GM12878 (cell line): Measurements from ENCODE around the gene NAT14. TPM values are rescaled to one million over a fixed set of nuclear protein-coding genes. Genes with fewer than 3 reads are reported as not detected.

ENCODE experiments used
- ATAC-seq: fragments of 200-7000 bp; cut with Tn5 transposase; 3 replicates; pipeline ENCODE4 v1.9.1; 2020; ENCODE audit warnings: mild to moderate bottlenecking, moderate library complexity
- BruUV-seq: library from RNA; stranded (reverse); fragments of 400-500 nt; replicated peaks from 2 replicates; lab custom pipeline; 2021; lab: Mats Ljungman, UMichigan
- CTCF ChIA-PET: fragments of 300-600 bp; sonication (Branson Sonifier 250); formaldehyde crosslinking; extraction: SDS; loops from one replicate; lab custom pipeline; 2021; ENCODE audit warnings: inconsistent platforms; lab: Yijun Ruan, JAX
- POLR2A ChIA-PET: fragments of 350-600 bp; formaldehyde crosslinking; extraction: SDS; loops from one replicate; lab custom pipeline; 2021; ENCODE audit warnings: inconsistent platforms; lab: Charles Lee
- RAD21 ChIA-PET: fragments of 300-600 bp; sonication (Branson Sonifier 250); formaldehyde crosslinking; loops from one replicate; lab custom pipeline; 2023; ENCODE audit warnings: antibody characterized with exemption; ENCODE audit not compliant: unreplicated experiment; lab: Charles Lee
- SMC1A ChIA-PET: fragments of 300-600 bp; sonication (Branson Sonifier 250); formaldehyde crosslinking; loops from one replicate; lab custom pipeline; 2023; ENCODE audit not compliant: unreplicated experiment, uncharacterized antibody; lab: Charles Lee
- DNase-seq: peaks from one replicate; pipeline ENCODE4 v3.0.0-alpha.2; 2011; ENCODE audit warnings: low read depth, low spot score
- FAIRE-seq: peaks from 3 replicates; lab custom pipeline; 2011; peaks lifted over from hg19 to GRCh38; lab: Jason Lieb, UNC
- H2AFZ ChIP-seq: 2 replicates; pipeline ENCODE4 v1.6.0; 2011; ENCODE audit warnings: low read depth, low read length, control low read depth; ENCODE audit not compliant: control insufficient read depth
- H3K27ac ChIP-seq: 2 replicates; pipeline ENCODE4 v1.5.1; 2011; ENCODE audit warnings: control low read depth; ENCODE audit not compliant: control insufficient read depth, insufficient read depth
- H3K27me3 ChIP-seq, 2 experiments: replicated peaks in 1 of 2; 2 replicates each; pipeline versions ENCODE4 v1.6.0 to v1.6.1; 2011; ENCODE audit warnings: low read length in 1 of 2; ENCODE audit not compliant: control insufficient read depth in 2 of 2, insufficient read depth in 2 of 2
- H3K36me3 ChIP-seq, 2 experiments: 2 replicates each; pipeline ENCODE4 v1.5.1; 2011; ENCODE audit warnings: low read length in 1 of 2; ENCODE audit not compliant: control insufficient read depth in 2 of 2, insufficient read depth in 2 of 2
- H3K4me1 ChIP-seq: 2 replicates; pipeline ENCODE4 v1.6.1; 2011; ENCODE audit warnings: mild to moderate bottlenecking, low read length, moderate library complexity, mixed read lengths; ENCODE audit not compliant: control insufficient read depth, insufficient read depth
- H3K4me2 ChIP-seq: 2 replicates; pipeline ENCODE4 v1.6.0; 2011; ENCODE audit warnings: control low read depth; ENCODE audit not compliant: control insufficient read depth, insufficient read depth
- H3K4me3 ChIP-seq: fragments of 200-600 bp; sonication (generic); 2 replicates; pipeline ENCODE4 v1.5.1; 2016
- H3K79me2 ChIP-seq: 2 replicates; pipeline ENCODE4 v1.6.0; 2011; ENCODE audit warnings: low read length; ENCODE audit not compliant: control insufficient read depth, insufficient read depth
- H3K9ac ChIP-seq: 2 replicates; pipeline ENCODE4 v1.8.0; 2011; ENCODE audit warnings: low read length, control low read depth, mixed read lengths; ENCODE audit not compliant: control insufficient read depth, insufficient read depth
- H3K9me3 ChIP-seq: replicated peaks from 3 replicates; pipeline ENCODE4 v1.5.1; 2011; ENCODE audit warnings: mild to moderate bottlenecking, low read length; ENCODE audit not compliant: control insufficient read depth, insufficient read depth
- H4K20me1 ChIP-seq: 2 replicates; pipeline ENCODE4 v1.6.0; 2011; ENCODE audit not compliant: control insufficient read depth, insufficient read depth
- ASH2L ChIP-seq: fragments of 300-600, 200-600 bp; sonication (generic); IDR thresholded peaks from 2 replicates; pipeline ENCODE4 v1.6.1; 2017; ENCODE audit warnings: low read depth, mild to moderate bottlenecking, borderline replicate concordance
- ATF7 ChIP-seq: fragments of 450-650 bp; IDR thresholded peaks from 2 replicates; pipeline ENCODE4 v1.6.1; 2016; ENCODE audit warnings: low read depth, mild to moderate bottlenecking
- CREB1 ChIP-seq: IDR thresholded peaks from 2 replicates; pipeline ENCODE4 v1.6.1; 2012; ENCODE audit warnings: low read depth, mild to moderate bottlenecking, inconsistent platforms
- MEF2A ChIP-seq: IDR thresholded peaks from 2 replicates; pipeline ENCODE4 v1.6.1; 2011; ENCODE audit warnings: low read depth, mild to moderate bottlenecking, low read length, moderate library complexity; ENCODE audit not compliant: insufficient read depth
- NFIC ChIP-seq: IDR thresholded peaks from 2 replicates; pipeline ENCODE4 v1.6.1; 2012; ENCODE audit warnings: low read depth, mild to moderate bottlenecking, inconsistent platforms, low read length, moderate library complexity
- POLR2A ChIP-seq: IDR thresholded peaks from 2 replicates; pipeline ENCODE4 v1.6.1; 2011; ENCODE audit warnings: low read depth, mild to moderate bottlenecking, low read length
- RELA ChIP-seq: fragments of 450-650 bp; IDR thresholded peaks from 2 replicates; pipeline ENCODE4 v1.8.0; 2014; ENCODE audit warnings: borderline replicate concordance; ENCODE audit not compliant: partially characterized antibody
- RUNX3 ChIP-seq: IDR thresholded peaks from 2 replicates; pipeline ENCODE4 v1.6.1; 2012; ENCODE audit warnings: low read length, inconsistent platforms
- WGBS: methylation state at CpG from one replicate; pipeline ENCODE4 v1.1.6; 2016; ENCODE audit warnings: low lambda C conversion rate; ENCODE audit not compliant: insufficient replicate concordance, insufficient coverage; ENCODE audit errors: missing lambda C conversion rate; 5-methylcytosine and 5-hydroxymethylcytosine counted together
- in situ Hi-C: fragments of 300-500 bp; cut with MboI; formaldehyde crosslinking; loops from 9 replicates; pipeline ENCODE4 v1.14.3; 2018; ENCODE audit warnings: mixed read lengths
- intact Hi-C: fragments of 100-400 bp; cut with micrococcal nuclease; formaldehyde crosslinking; loops from one replicate; pipeline ENCODE4 v1.14.2; 2022; ENCODE audit not compliant: unreplicated experiment
- polyA plus RNA-seq, 11 experiments: library from polyadenylated mRNA; depleted of rRNA in 4 of 11; unstranded in 6 of 11; stranded (reverse) in 5 of 11; fragments of >200 nt; fragmentation: Nextera tagmentation in 4 of 11; fragmentation: Illumina TruSeq in 1 of 11; extraction: Ambion mirVana in 4 of 11; extraction: Trizol in 1 of 11; gene quantifications; 1 replicate in 1 of 11; 2 replicates in 10 of 11; pipeline versions ENCODE4 v1.2.1 to v1.2.3, GENCODE V29; 2011 to 2016; ENCODE audit warnings: inconsistent platforms in 2 of 11, missing spikeins in 2 of 11, low read depth in 1 of 11
- total RNA-seq, 4 experiments: library from RNA; depleted of rRNA in 3 of 4; stranded (reverse); fragments of >200 nt in 3 of 4; fragmentation: Illumina TruSeq in 1 of 4; extraction: Trizol in 1 of 4; gene quantifications; 2 replicates each; pipeline versions ENCODE4 v1.2.1 to v1.2.3, GENCODE V29; 2013 to 2021
- TF ChIP-seq, protein P1 (sequence below): fragments of 450-650 bp; IDR thresholded peaks from 2 replicates; pipeline ENCODE4 v1.6.1; 2017; ENCODE audit warnings: mild to moderate bottlenecking, moderate library complexity
- TF ChIP-seq, protein P2 (sequence below): IDR thresholded peaks from 2 replicates; pipeline ENCODE4 v1.6.1; 2011; ENCODE audit warnings: mild to moderate bottlenecking, low read depth, low read length, moderate library complexity; ENCODE audit not compliant: insufficient replicate concordance
- TF ChIP-seq, protein P3 (sequence below): fragments of 450-650 bp; formaldehyde crosslinking; IDR thresholded peaks from 2 replicates; pipeline ENCODE4 v1.4.0; 2022; ENCODE audit warnings: mild to moderate bottlenecking, moderate library complexity

The NAT14 gene
- total and polyA plus RNA-seq, 10 of the 15 experiments (the other 5 are each of a cell fraction or from before 2014, with no cell fraction given) = 0.87 to 23.6 (median 9.7) TPM

DNA sequence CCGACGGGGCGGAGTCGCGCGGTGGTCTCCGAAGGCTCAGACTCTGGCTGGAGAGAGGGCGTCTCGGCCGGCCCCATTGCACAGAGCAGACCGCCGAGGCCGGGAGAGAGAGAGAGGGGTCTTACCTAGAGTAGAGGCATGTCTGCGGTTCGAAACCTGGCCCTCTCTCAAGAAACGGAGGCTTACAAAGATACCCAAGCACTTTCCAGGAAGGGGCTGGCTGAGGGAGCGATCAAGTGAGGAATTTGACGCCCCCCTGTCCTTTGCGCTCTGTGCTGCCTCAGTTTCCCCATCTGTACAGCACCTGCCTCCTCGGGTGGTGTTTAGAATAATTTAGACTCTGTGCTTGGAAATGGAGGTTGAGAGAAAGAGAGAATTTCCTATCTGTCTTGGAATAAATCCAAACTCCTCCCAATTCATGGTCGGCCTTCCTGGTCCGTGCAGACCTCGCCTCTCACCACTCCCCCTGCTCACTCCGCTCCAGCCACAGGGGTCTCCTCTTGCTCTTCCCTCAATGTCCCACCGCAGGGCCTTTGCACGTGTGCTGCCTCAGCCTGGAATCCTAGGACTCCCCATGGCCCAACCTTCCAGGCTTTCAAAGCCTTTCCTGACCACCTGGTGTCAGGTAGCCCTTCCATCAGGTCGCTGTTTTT, 22.9 kb upstream of the NAT14 start (continued):
- TF ChIP-seq, protein P1, sequence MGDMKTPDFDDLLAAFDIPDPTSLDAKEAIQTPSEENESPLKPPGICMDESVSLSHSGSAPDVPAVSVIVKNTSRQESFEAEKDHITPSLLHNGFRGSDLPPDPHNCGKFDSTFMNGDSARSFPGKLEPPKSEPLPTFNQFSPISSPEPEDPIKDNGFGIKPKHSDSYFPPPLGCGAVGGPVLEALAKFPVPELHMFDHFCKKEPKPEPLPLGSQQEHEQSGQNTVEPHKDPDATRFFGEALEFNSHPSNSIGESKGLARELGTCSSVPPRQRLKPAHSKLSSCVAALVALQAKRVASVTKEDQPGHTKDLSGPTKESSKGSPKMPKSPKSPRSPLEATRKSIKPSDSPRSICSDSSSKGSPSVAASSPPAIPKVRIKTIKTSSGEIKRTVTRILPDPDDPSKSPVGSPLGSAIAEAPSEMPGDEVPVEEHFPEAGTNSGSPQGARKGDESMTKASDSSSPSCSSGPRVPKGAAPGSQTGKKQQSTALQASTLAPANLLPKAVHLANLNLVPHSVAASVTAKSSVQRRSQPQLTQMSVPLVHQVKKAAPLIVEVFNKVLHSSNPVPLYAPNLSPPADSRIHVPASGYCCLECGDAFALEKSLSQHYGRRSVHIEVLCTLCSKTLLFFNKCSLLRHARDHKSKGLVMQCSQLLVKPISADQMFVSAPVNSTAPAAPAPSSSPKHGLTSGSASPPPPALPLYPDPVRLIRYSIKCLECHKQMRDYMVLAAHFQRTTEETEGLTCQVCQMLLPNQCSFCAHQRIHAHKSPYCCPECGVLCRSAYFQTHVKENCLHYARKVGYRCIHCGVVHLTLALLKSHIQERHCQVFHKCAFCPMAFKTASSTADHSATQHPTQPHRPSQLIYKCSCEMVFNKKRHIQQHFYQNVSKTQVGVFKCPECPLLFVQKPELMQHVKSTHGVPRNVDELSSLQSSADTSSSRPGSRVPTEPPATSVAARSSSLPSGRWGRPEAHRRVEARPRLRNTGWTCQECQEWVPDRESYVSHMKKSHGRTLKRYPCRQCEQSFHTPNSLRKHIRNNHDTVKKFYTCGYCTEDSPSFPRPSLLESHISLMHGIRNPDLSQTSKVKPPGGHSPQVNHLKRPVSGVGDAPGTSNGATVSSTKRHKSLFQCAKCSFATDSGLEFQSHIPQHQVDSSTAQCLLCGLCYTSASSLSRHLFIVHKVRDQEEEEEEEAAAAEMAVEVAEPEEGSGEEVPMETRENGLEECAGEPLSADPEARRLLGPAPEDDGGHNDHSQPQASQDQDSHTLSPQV = no peak
- no peak for TF ChIP-seq MEF2A

DNA sequence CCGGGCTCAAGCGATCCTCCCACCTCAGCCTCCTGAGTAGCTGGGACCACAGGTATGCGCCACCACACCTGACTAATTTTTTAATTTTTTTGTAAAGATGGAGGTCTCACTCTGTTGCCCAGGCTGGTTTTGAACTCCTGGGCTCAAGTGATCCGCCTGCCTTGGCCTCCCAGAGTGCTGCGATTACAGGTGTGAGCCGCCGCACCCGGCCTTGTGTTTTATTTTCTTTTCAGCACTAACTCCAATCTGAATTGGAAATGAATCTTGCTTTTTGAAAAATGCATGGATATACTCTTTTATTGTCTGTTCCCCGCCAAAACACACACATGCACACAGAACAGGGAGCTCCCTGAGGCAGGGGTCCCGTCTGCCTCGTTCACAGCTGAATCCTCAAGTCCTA, 22.3 kb upstream of the NAT14 start:
- H3K9me3 ChIP-seq = no peaks in the 10 kb centered on the region
- DNase-seq (no peak), ATAC-seq (no peak), FAIRE-seq (no peak)
- BruUV-seq = no TSS peak
- H3K9ac ChIP-seq = no peak overlapping the region
- no peak overlapping the region for H2AFZ ChIP-seq
- H3K27ac ChIP-seq = no peak overlapping the region
- no peak overlapping the region for H3K4me2 ChIP-seq
- no peaks in the 10 kb centered on the region; a peak in 1 of 4 replicates for H3K36me3 ChIP-seq
- H3K4me3 ChIP-seq = no peak overlapping the region
- H4K20me1 ChIP-seq = no peaks in the 10 kb centered on the region; the same call in 1 of the 2 replicates
- in situ Hi-C loops = no loop called here
- WGBS = 85% methylated on average over 11 of the region's 11 CpGs
- H3K4me1 ChIP-seq = no peaks in the 10 kb centered on the region
- ChIA-PET RAD21 (no interaction called here), POLR2A (no interaction called here), CTCF (interaction anchor here (0.6 to 2.5 kb wide), 3 partner anchors 12 to 1085 kb away, joined by 3 to 33 read pairs (median 3); no protein-coding TSS in a partner anchor), SMC1A (no interaction called here)
- H3K79me2 ChIP-seq = peaks cover 9% of the 10 kb centered on the region
- no peaks in the 10 kb centered on the region for H3K27me3 ChIP-seq
- TF ChIP-seq RUNX3 (no peak), CREB1 (no peak), RELA (no peak), ATF7 (no peak), ASH2L (no peak), POLR2A (no peak), NFIC (no peak)
- TF ChIP-seq, protein P2, sequence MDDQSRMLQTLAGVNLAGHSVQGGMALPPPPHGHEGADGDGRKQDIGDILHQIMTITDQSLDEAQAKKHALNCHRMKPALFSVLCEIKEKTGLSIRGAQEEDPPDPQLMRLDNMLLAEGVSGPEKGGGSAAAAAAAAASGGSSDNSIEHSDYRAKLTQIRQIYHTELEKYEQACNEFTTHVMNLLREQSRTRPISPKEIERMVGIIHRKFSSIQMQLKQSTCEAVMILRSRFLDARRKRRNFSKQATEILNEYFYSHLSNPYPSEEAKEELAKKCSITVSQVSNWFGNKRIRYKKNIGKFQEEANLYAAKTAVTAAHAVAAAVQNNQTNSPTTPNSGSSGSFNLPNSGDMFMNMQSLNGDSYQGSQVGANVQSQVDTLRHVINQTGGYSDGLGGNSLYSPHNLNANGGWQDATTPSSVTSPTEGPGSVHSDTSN = no peak
- TF ChIP-seq, protein P3, sequence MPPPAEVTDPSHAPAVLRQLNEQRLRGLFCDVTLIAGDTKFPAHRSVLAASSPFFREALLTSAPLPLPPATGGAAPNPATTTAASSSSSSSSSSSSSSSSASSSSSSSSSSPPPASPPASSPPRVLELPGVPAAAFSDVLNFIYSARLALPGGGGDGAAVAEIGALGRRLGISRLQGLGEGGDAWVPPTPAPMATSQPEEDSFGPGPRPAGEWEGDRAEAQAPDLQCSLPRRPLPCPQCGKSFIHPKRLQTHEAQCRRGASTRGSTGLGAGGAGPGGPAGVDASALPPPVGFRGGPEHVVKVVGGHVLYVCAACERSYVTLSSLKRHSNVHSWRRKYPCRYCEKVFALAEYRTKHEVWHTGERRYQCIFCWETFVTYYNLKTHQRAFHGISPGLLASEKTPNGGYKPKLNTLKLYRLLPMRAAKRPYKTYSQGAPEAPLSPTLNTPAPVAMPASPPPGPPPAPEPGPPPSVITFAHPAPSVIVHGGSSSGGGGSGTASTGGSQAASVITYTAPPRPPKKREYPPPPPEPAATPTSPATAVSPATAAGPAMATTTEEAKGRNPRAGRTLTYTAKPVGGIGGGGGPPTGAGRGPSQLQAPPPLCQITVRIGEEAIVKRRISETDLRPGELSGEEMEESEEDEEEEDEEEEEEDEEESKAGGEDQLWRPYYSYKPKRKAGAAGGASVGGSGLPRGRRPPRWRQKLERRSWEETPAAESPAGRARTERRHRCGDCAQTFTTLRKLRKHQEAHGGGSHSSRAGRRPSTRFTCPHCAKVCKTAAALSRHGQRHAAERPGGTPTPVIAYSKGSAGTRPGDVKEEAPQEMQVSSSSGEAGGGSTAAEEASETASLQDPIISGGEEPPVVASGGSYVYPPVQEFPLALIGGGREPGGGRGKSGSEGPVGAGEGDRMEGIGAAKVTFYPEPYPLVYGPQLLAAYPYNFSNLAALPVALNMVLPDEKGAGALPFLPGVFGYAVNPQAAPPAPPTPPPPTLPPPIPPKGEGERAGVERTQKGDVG = no peak
- intact Hi-C loops = no loop called here
